GM18868 (cell line): Measurements from ENCODE around the gene CYTH1.
"Not testable (repeated sequence)": the region's sequence is repeated elsewhere in the genome, so short reads cannot be mapped to it uniquely, and the experiment has no call there.

Experiments used
- ATAC-seq: cut with Tn5 transposase; IDR thresholded peaks from one replicate; pipeline ENCODE4 v1.9.1; 2021; ENCODE audit warnings: mild to moderate bottlenecking, moderate library complexity; ENCODE audit not compliant: unreplicated experiment

Gene CYTH1

GRCh38 chr17:78789663-78790181 lies 7.6 kb upstream of the CYTH1 start:
- no peak for ATAC-seq

GRCh38 chr17:78789149-78789662 lies 7.1 kb upstream of the CYTH1 start:
- no peak for ATAC-seq

GRCh38 chr17:78788451-78788850 lies 6.4 kb upstream of the CYTH1 start:
- ATAC-seq = no peak

- ATAC-seq = no peak
These were observed 5.4 kb upstream of the CYTH1 start for GRCh38 chr17:78787444-78787843.

GRCh38 chr17:78785663-78786057 lies 3.6 kb upstream of the CYTH1 start:
- no peak for ATAC-seq

- ATAC-seq = no peak
These were observed 3.1 kb upstream of the CYTH1 start for GRCh38 chr17:78785011-78785662.

GRCh38 chr17:78784352-78784751 lies 2.3 kb upstream of the CYTH1 start:
- ATAC-seq = no peak

GRCh38 chr17:78783711-78784324 lies 1.7 kb upstream of the CYTH1 start:
- no peak for ATAC-seq

GRCh38 chr17:78781104-78781892 lies 775 bp downstream of the CYTH1 start:
- no peak for ATAC-seq

GRCh38 chr17:78780335-78780734 lies 1.7 kb downstream of the CYTH1 start:
- ATAC-seq = no peak

- ATAC-seq = no peak
These were observed 2.2 kb downstream of the CYTH1 start for GRCh38 chr17:78779850-78780249.

- not testable (repeated sequence) for ATAC-seq
These were observed 2.8 kb downstream of the CYTH1 start for GRCh38 chr17:78779286-78779651.

- no peak for ATAC-seq
These were observed 4.2 kb downstream of the CYTH1 start for GRCh38 chr17:78777881-78778280.

- ATAC-seq = peak; percentile 36
These were observed 7.0 kb downstream of the CYTH1 start for GRCh38 chr17:78774956-78775571.

GRCh38 chr17:78774453-78774852 lies 7.6 kb downstream of the CYTH1 start:
- no peak for ATAC-seq

GRCh38 chr17:78771758-78772382 lies 10.2 kb downstream of the CYTH1 start:
- no peak for ATAC-seq

- ATAC-seq = no peak
These were observed 12.8 kb downstream of the CYTH1 start for GRCh38 chr17:78769196-78769773.

GRCh38 chr17:78767806-78768205 lies 14.3 kb downstream of the CYTH1 start:
- ATAC-seq = no peak

- ATAC-seq = no peak
These were observed 15.3 kb downstream of the CYTH1 start for GRCh38 chr17:78766743-78767294.

GRCh38 chr17:78766225-78766624 lies 15.8 kb downstream of the CYTH1 start:
- no peak for ATAC-seq
